Esophagus squamous epithelium (tissue), 5 donors: ENCODE measurements around the gene PLEKHM3. TPM values are rescaled to one million over a fixed set of nuclear protein-coding genes. Genes with fewer than 3 reads are reported as not detected.
A peak's percentile ranks its signal among the peaks of the same experiment; 100 is the strongest.

Experiments used
- DNase-seq: peaks from one replicate; lab custom pipeline; 2025; lab: John Stamatoyannopoulos, UW
- H3K27ac ChIP-seq, 4 donors: fragments of 200-600 bp; sonication (generic); one replicate each; pipeline ENCODE4 v1.5.1; 2016 to 2019; ENCODE audit warnings: mild to moderate bottlenecking in 1 of 4
- H3K27me3 ChIP-seq, 4 donors: fragments of 200-600 bp; sonication (generic); 1 replicate in 3 of 4; 2 replicates in 1 of 4; pipeline versions ENCODE4 v1.5.1 to v1.6.0; 2017 to 2021; ENCODE audit warnings: antibody characterized with exemption in 1 of 4
- H3K36me3 ChIP-seq, 3 donors: fragments of 200-600 bp; sonication (generic); one replicate each; pipeline ENCODE4 v1.5.1; 2016 to 2019
- H3K4me1 ChIP-seq, 3 donors: fragments of 200-600 bp; sonication (generic); one replicate each; pipeline ENCODE4 v1.5.1; 2017 to 2019
- H3K4me3 ChIP-seq, 4 donors: fragments of 200-600 bp; sonication (generic); 1 replicate in 3 of 4; 2 replicates in 1 of 4; pipeline ENCODE4 v1.5.1; 2016 to 2019; ENCODE audit warnings: mild to moderate bottlenecking in 2 of 4, moderate library complexity in 1 of 4
- H3K9me3 ChIP-seq, 3 donors: fragments of 200-600 bp; sonication (generic); one replicate each; pipeline ENCODE4 v1.5.1; 2016 to 2019
- CTCF ChIP-seq, 6 experiments: fragments of 450-650 bp in 4 of 6; fragments of 200-600 bp in 2 of 6; sonication (generic) in 2 of 6; IDR thresholded peaks; one replicate each; pipeline ENCODE4 v1.5.1; 2016 to 2019; ENCODE audit warnings: antibody characterized with exemption in 6 of 6, mild to moderate bottlenecking in 4 of 6, moderate library complexity in 4 of 6
- POLR2A ChIP-seq, 4 donors: fragments of 450-650 bp; IDR thresholded peaks; one replicate each; pipeline ENCODE4 v1.6.1; 2017; ENCODE audit warnings: antibody characterized with exemption in 4 of 4, mild to moderate bottlenecking in 4 of 4, moderate library complexity in 3 of 4
- WGBS, 2 donors: methylation state at CpG; one replicate each; pipeline ENCODE4 v1.1.5; 2018; 5-methylcytosine and 5-hydroxymethylcytosine counted together
- intact Hi-C: fragments of 100-400 bp; cut with DNase I; formaldehyde crosslinking; loops from one replicate; pipeline ENCODE4 v1.15.0; 2022
- total RNA-seq, 4 donors: library from RNA; depleted of rRNA; stranded (reverse); fragments of >200 nt; gene quantifications; one replicate each; pipeline ENCODE4 v1.1.0, GENCODE V29; 2016
- donor health status: DM: yes; HTN: yes; CAD: no.

The PLEKHM3 gene
- total RNA-seq, 4 donors from 2014 or later = 3.7 to 19.3 (median 6.7) TPM

GRCh38 chr2:207854484-207855440 is 170.6 kb downstream of the PLEKHM3 start:
- H3K27ac ChIP-seq = no peak overlapping the region
- DNase-seq = no peak
- no peaks in the 10 kb centered on the region for H3K4me1 ChIP-seq
- 55 to 81% methylated on average over 2 of the region's 2 CpGs for WGBS, 2 donors
- no peaks in the 10 kb centered on the region for H3K27me3 ChIP-seq
- no peaks in the 10 kb centered on the region for H3K9me3 ChIP-seq
- H3K36me3 ChIP-seq = peaks cover 0 to 11% (median 0%) of the 10 kb centered on the region in 3 donors
- no peak for TF ChIP-seq CTCF (IDR thresholded peaks at IDR 0.05)
- TF ChIP-seq POLR2A (IDR thresholded peaks at IDR 0.05) = no peak
- intact Hi-C loops = no loop called here
- no peak overlapping the region for H3K4me3 ChIP-seq

- TF ChIP-seq CTCF (IDR thresholded peaks at IDR 0.05) (no peak), POLR2A (IDR thresholded peaks at IDR 0.05) (no peak)
- intact Hi-C loops = no loop called here
- Histone ChIP-seq H3K9me3 (no peaks in the 10 kb centered on the region), H3K27ac (no peak overlapping the region), H3K27me3 (no peaks in the 10 kb centered on the region), H3K4me1 (peaks cover 3 to 17% (median 6%) of the 10 kb centered on the region in 3 donors), H3K4me3 (no peak overlapping the region), H3K36me3 (no peaks in the 10 kb centered on the region)
- no peak for DNase-seq
- WGBS, 2 donors = 92 to 100% methylated on average over 3 of the region's 3 CpGs
Measured at GRCh38 chr2:207852791-207853190, 172.5 kb downstream of the PLEKHM3 start.

- intact Hi-C loops = no loop called here
Measured at GRCh38 chr2:207849443-207849842, 175.9 kb downstream of the PLEKHM3 start.

GRCh38 chr2:207848545-207848928 is 176.8 kb downstream of the PLEKHM3 start:
- H3K27ac ChIP-seq = peak overlapping the region in 2 of 4 donors; percentile 58 to 63
- peaks cover 10 to 27% (median 14%) of the 10 kb centered on the region in 3 donors for H3K4me1 ChIP-seq
- no peaks in the 10 kb centered on the region for H3K27me3 ChIP-seq

More at GRCh38 chr2:207849443-207849842, 175.9 kb downstream of the PLEKHM3 start:
- TF ChIP-seq POLR2A (IDR thresholded peaks at IDR 0.05) (no peak), CTCF (IDR thresholded peaks at IDR 0.05) (no peak)
- H3K4me3 ChIP-seq = no peak overlapping the region
- peaks cover 10 to 27% (median 14%) of the 10 kb centered on the region in 3 donors for H3K4me1 ChIP-seq
- no peaks in the 10 kb centered on the region for H3K36me3 ChIP-seq
- H3K27me3 ChIP-seq = no peaks in the 10 kb centered on the region
- H3K27ac ChIP-seq = no peak overlapping the region
- WGBS, 2 donors = 75% methylated on average over 1 of the region's 1 CpG
- no peaks in the 10 kb centered on the region for H3K9me3 ChIP-seq
- no peak for DNase-seq

More at GRCh38 chr2:207848545-207848928, 176.8 kb downstream of the PLEKHM3 start:
- no peaks in the 10 kb centered on the region for H3K9me3 ChIP-seq
- DNase-seq = no peak
- intact Hi-C loops = no loop called here
- no peak overlapping the region for H3K4me3 ChIP-seq
- H3K36me3 ChIP-seq = no peaks in the 10 kb centered on the region
- 48 to 60% methylated on average over 4 of the region's 4 CpGs for WGBS, 2 donors
- TF ChIP-seq CTCF (IDR thresholded peaks at IDR 0.05) (no peak), POLR2A (IDR thresholded peaks at IDR 0.05) (no peak)
